Ovary (tissue), 3 donors: ENCODE measurements around the gene SAMD8.

Experiments
- EP300 ChIP-seq: sonication (generic); formaldehyde crosslinking; IDR thresholded peaks from one replicate; pipeline ENCODE4 v1.6.1; 2017; ENCODE audit warnings: antibody characterized with exemption
- POLR2A ChIP-seq: fragments of 450-650 bp; IDR thresholded peaks from one replicate; pipeline ENCODE4 v1.6.1; 2017; ENCODE audit warnings: antibody characterized with exemption, mild to moderate bottlenecking, moderate library complexity
- TF ChIP-seq, protein P1 (sequence below), 3 donors: fragments of 450-650 bp in 2 of 3; fragments of 200-600 bp in 1 of 3; IDR thresholded peaks; one replicate each; pipeline versions ENCODE4 v1.5.1 to v1.8.0; 2016 to 2022; ENCODE audit warnings: antibody characterized with exemption in 3 of 3, mild to moderate bottlenecking in 1 of 3
- donor health status: DM: no; HTN: no; CAD: no.

DNA sequence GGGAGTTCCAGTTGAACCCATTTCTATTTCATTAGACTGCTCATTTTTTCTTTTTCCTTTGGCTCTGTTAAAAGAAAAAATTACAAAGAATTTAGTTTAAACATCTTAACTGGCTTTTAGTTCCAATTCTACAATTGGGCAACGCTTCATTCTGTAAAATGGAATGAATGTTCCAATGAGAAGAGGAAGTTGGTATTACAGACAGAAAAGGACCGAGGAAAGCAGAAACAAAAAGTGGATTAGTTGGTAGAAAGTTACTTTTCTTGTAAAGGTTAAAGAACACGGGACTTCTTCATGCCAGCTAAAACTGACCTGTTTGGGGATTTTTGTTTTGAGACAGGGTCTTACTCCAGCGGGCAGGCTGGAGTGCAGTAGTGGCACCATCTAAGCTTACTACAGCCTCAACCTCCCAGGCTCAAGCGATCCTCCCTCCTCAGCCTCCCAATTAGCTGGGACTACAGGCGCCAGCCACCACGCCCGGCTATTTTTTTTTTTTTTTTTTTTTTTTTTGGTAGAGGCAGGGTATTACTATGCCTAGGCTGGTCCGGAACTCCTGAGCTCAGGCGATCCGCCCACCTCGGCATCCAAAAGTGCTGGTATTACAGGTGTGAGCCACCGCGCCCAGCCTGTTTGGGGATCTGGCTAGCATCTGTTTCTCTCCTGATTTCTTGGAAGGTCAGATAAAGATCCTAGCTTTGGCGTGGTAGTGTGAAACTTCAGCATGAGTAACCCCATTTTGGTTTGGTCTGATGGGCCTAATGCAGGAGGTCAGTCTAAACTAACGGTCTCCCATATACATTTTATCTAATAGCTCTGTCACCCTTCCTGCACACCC, 97.8 kb downstream of the SAMD8 start:
- TF ChIP-seq, protein P1, sequence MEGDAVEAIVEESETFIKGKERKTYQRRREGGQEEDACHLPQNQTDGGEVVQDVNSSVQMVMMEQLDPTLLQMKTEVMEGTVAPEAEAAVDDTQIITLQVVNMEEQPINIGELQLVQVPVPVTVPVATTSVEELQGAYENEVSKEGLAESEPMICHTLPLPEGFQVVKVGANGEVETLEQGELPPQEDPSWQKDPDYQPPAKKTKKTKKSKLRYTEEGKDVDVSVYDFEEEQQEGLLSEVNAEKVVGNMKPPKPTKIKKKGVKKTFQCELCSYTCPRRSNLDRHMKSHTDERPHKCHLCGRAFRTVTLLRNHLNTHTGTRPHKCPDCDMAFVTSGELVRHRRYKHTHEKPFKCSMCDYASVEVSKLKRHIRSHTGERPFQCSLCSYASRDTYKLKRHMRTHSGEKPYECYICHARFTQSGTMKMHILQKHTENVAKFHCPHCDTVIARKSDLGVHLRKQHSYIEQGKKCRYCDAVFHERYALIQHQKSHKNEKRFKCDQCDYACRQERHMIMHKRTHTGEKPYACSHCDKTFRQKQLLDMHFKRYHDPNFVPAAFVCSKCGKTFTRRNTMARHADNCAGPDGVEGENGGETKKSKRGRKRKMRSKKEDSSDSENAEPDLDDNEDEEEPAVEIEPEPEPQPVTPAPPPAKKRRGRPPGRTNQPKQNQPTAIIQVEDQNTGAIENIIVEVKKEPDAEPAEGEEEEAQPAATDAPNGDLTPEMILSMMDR (IDR thresholded peaks at IDR 0.05): no peak
- TF ChIP-seq EP300 (no peak), POLR2A (no peak)
